Measurements from ENCODE around the gene TIMM10B. TPM values are rescaled to one million over a fixed set of nuclear protein-coding genes. Genes with fewer than 3 reads are reported as not detected.

TIMM10B gene
- total RNA-seq, 1 donor, result 49.7 TPM

DNA sequence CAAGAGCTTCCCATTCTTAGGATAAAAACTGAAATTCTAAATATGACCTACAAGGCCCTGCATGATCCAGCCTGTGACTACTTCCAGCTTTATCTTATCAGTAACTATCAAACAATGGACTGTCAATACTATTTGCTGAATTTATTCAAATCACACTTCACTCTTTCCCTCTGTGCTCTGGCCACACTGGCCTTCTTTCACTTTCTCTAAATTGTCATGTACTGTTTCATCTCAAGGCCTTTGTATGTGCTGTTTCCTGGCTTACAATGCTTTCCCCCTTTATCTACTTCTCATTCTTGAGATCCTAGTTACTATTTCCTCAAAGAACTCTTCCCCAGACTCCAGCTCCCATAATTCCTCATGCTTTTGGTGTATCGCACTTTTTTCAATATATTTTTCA is 5.6 kb downstream of the TIMM10B start:
- TF ChIP-seq, protein P1, sequence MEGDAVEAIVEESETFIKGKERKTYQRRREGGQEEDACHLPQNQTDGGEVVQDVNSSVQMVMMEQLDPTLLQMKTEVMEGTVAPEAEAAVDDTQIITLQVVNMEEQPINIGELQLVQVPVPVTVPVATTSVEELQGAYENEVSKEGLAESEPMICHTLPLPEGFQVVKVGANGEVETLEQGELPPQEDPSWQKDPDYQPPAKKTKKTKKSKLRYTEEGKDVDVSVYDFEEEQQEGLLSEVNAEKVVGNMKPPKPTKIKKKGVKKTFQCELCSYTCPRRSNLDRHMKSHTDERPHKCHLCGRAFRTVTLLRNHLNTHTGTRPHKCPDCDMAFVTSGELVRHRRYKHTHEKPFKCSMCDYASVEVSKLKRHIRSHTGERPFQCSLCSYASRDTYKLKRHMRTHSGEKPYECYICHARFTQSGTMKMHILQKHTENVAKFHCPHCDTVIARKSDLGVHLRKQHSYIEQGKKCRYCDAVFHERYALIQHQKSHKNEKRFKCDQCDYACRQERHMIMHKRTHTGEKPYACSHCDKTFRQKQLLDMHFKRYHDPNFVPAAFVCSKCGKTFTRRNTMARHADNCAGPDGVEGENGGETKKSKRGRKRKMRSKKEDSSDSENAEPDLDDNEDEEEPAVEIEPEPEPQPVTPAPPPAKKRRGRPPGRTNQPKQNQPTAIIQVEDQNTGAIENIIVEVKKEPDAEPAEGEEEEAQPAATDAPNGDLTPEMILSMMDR (IDR thresholded peaks at IDR 0.05; ENCODE audit: insufficient read depth, low read depth, low read length), result no peak
- DNase-seq (ENCODE audit: low read depth), result no peak
- H3K4me3 ChIP-seq (ENCODE audit: low read depth, low read length), result no peak overlapping the region

DNA sequence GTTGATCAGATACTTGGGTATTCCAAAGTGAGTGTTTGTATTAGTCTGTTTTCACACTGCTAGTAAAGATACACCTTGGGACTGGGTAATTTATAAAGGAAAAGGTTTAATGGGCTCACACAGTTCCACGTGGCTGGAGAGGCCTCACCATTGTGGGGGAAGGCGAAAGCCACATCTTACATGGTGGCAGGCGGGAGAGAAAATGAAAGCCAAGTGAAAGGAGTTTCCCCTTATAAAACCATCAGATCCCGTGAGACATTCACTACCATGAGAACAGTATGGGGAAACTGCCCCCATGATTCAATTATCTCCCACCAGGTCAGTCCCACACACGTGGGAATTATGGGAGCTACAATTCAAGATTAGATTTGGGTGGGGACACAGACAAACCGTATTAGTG is 7.0 kb downstream of the TIMM10B start:
- H3K4me3 ChIP-seq (ENCODE audit: low read depth, low read length), result no peak overlapping the region
- no peak for DNase-seq (ENCODE audit: low read depth)
- TF ChIP-seq, protein P1 (IDR thresholded peaks at IDR 0.05; ENCODE audit: insufficient read depth, low read depth, low read length), result no peak

DNA sequence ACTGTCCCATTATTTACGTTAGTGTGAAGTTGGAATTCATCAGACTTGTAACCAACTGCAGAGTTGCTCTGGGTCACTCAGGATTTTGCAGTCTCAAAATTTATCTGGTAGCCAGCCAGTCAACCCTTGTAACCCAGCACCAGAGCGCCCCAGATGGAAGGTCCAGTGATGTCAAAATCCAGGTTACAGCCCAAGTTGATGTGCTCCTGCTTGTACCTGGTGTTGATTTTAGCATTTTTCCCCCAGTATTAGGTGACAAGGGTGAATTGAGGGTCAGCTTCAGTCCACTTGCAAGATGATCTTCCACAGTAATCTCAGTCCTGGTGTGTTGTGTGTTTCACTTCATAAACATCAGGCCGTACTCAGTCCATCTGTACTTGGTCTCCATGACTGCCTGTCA is 7.5 kb downstream of the TIMM10B start:
- no peak for DNase-seq (ENCODE audit: low read depth)
- TF ChIP-seq, protein P1 (IDR thresholded peaks at IDR 0.05; ENCODE audit: insufficient read depth, low read depth, low read length), result no peak
- no peak overlapping the region for H3K4me3 ChIP-seq (ENCODE audit: low read depth, low read length)

DNA sequence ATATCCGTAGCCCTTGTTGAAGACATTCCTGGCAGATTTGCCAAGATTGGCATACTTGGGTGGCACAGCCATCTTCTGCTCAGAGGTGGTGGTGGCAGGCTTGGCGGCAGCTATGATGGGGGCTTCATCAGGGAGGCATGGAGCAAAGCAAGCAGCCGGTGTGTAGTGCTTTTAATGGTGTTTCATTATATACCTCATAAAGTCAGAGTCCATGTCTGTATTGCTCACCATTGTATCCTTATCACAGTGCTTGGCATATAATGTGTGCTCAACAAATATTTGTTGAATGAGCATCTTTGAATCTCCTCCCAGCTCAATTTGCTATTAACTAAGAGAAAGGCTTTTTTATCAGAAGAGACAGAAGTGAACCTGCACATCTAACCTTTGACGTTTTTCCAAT is 8.0 kb downstream of the TIMM10B start:
- no peak for DNase-seq (ENCODE audit: low read depth)
- TF ChIP-seq, protein P1 (IDR thresholded peaks at IDR 0.05; ENCODE audit: insufficient read depth, low read depth, low read length), result no peak

DNA sequence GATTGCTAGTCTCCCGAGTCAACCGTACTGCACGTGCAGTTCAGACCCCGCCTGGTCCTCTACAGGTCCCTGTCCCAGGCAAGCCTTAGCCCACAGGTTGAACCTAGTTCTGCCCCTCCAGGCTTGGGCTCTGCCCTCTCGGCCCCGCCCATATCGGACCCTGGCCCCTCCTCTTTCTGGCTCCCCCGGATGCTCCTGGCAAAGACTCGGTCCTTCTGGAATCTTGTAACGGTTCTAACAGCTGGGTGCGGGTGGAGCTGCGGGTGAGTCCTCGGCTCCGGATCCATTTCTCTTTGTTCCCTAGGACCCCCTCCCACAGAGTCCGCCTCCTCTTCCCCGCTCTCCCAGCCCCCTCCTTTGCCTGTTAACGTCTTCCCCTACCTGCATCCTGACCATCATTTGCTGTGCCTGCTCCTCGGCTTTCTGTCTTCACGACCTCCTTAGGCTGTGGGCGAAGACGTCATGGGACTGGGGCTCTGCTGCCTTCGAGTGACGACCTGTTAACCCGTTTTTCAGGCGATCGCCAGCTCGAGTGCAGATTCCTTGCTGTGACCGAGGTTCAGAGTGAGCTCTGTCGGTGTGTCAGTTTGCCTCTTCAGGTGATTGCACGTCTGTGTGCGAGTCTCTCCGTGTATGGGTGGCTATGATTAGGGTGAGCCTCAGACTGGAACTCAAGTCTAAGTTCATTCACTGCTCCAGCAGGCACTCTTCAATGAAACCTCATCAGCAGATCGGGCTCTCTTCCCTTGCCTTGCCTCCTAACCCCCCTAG is 16.0 kb downstream of the TIMM10B start, which contains the start of gene DNHD1:
TSS of gene DNHD1 (plus strand) at position 212 of the 771 bp plus-strand sequence. CDS start 936 bp downstream, outside the sequence.
- no peak for DNase-seq (ENCODE audit: low read depth)
- no peak within 1 kb of the TSS for H3K4me3 ChIP-seq (ENCODE audit: low read depth, low read length)

More for the DNA sequence above, 8.0 kb downstream of the TIMM10B start:
- H3K4me3 ChIP-seq (ENCODE audit: low read depth, low read length), result no peak overlapping the region

DNA sequence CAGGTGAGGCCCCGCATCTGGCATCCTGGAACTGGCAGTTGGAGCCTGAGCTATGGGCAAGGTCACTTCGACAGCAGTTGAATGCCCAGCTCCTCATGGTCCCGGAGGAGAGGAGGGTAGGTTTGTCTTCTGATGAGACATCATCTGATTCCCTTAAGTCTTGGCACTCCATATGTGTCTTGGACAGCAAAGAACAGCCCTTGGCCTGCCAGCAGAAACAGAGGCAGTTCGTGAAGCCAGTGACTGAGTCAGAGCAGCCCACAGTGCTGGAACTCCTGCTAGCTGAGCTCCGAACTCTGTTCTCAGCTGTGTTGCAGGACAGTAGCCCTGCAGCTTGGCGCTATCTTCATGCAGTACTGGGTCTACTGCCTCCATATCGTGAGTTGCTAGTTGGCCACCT is 16.8 kb downstream of the TIMM10B start:
- H3K4me3 ChIP-seq (ENCODE audit: low read depth, low read length), result no peak overlapping the region
- TF ChIP-seq, protein P1 (IDR thresholded peaks at IDR 0.05; ENCODE audit: insufficient read depth, low read depth, low read length), result no peak
- no peak for DNase-seq (ENCODE audit: low read depth)

More for the DNA sequence above, 16.0 kb downstream of the TIMM10B start, which contains the start of gene DNHD1:
- TF ChIP-seq, protein P1 (IDR thresholded peaks at IDR 0.05; ENCODE audit: insufficient read depth, low read depth, low read length), result no peak
